GM18861 (cell line): Measurements from ENCODE around the gene PPP2R5C.
A peak's percentile ranks its signal among the peaks of the same experiment; 100 is the strongest.
"Not testable (repeated sequence)": the region's sequence is repeated elsewhere in the genome, so short reads cannot be mapped to it uniquely, and the experiment has no call there.

Experiments used
- ATAC-seq: cut with Tn5 transposase; IDR thresholded peaks from one replicate; pipeline ENCODE4 v1.9.1; 2021; ENCODE audit not compliant: unreplicated experiment

The PPP2R5C gene

GRCh38 chr14:101962503-101962874 is 201.0 kb downstream of the PPP2R5C start:
- ATAC-seq, result no peak

- no peak for ATAC-seq
Measured at GRCh38 chr14:101963052-101963451, 201.5 kb downstream of the PPP2R5C start.

- no peak for ATAC-seq
Measured at GRCh38 chr14:101963656-101964296, 202.3 kb downstream of the PPP2R5C start.

GRCh38 chr14:101964297-101965180 is 203.0 kb downstream of the PPP2R5C start, which contains the start of gene DYNC1H1:
Gene DYNC1H1, plus strand, starts transcription at chr14:101964573. Its CDS starts 119 bp downstream, at chr14:101964692.
- peak; percentile 70 for ATAC-seq

GRCh38 chr14:101965181-101965544 is 203.7 kb downstream of the PPP2R5C start:
- peak; percentile 21 for ATAC-seq

- no peak for ATAC-seq
Measured at GRCh38 chr14:101965770-101966722, 204.5 kb downstream of the PPP2R5C start.

GRCh38 chr14:101966742-101967141 is 205.2 kb downstream of the PPP2R5C start:
- no peak for ATAC-seq

GRCh38 chr14:101968186-101968585 is 206.7 kb downstream of the PPP2R5C start:
- ATAC-seq, result no peak

- no peak for ATAC-seq
Measured at GRCh38 chr14:101969481-101969880, 208.0 kb downstream of the PPP2R5C start.

- ATAC-seq, result no peak
Measured at GRCh38 chr14:101970830-101971400, 209.4 kb downstream of the PPP2R5C start.

- not testable (repeated sequence) for ATAC-seq
Measured at GRCh38 chr14:101971458-101971857, 209.9 kb downstream of the PPP2R5C start.

- ATAC-seq, result no peak
Measured at GRCh38 chr14:101972126-101972866, 210.8 kb downstream of the PPP2R5C start.

GRCh38 chr14:101973356-101973755 is 211.8 kb downstream of the PPP2R5C start:
- ATAC-seq, result no peak

GRCh38 chr14:101975231-101975630 is 213.7 kb downstream of the PPP2R5C start:
- no peak for ATAC-seq
